K562 (cell line): ENCODE measurements around the gene PPP1R13B. TPM values are rescaled to one million over a fixed set of nuclear protein-coding genes. Genes with fewer than 3 reads are reported as not detected.
A peak's percentile ranks its signal among the peaks of the same experiment; 100 is the strongest.

ENCODE experiments used
- BDP1 ChIP-seq: IDR thresholded peaks from 3 replicates; pipeline ENCODE4 v1.6.1; 2011; ENCODE audit not compliant: insufficient read length, insufficient read depth
- CEBPB ChIP-seq: fragments of 450-650 bp; IDR thresholded peaks from 2 replicates; pipeline ENCODE4 v1.6.1; 2016; ENCODE audit warnings: missing genetic modification characterization, missing compliant biosample characterization
- CGGBP1 ChIP-seq: fragments of 250-450 bp; sonication (Bioruptor Pico); IDR thresholded peaks from 2 replicates; pipeline ENCODE4 v1.9.0; 2021; ENCODE audit warnings: mild to moderate bottlenecking
- CHD1 ChIP-seq: fragments of 200-600 bp; sonication (generic); IDR thresholded peaks from one replicate; pipeline ENCODE4 v1.6.1; 2012; ENCODE audit warnings: mild to moderate bottlenecking, moderate library complexity, low read length, inconsistent platforms
- CTCF ChIP-seq, 3 experiments: IDR thresholded peaks in 2 of 3; conservative IDR thresholded peaks in 1 of 3; 2 replicates each; pipeline ENCODE4 v1.5.1; 2011 to 2012; ENCODE audit warnings: low read length in 3 of 3, mild to moderate bottlenecking in 3 of 3, control low read depth in 2 of 3, improper control_type of control experiment in 1 of 3, inconsistent platforms in 1 of 3, low read depth in 1 of 3, mixed read lengths in 1 of 3, moderate library complexity in 1 of 3; ENCODE audit not compliant: insufficient read depth in 2 of 3
- E2F3 ChIP-seq: fragments of 250-450 bp; sonication (Bioruptor Pico); IDR thresholded peaks from 2 replicates; pipeline ENCODE4 v1.4.0; 2020; ENCODE audit warnings: mild to moderate bottlenecking
- EGR1 ChIP-seq: fragments of 450-650 bp; conservative IDR thresholded peaks from 2 replicates; pipeline ENCODE4 v1.6.1; 2017; ENCODE audit warnings: mild to moderate bottlenecking
- ELF2 ChIP-seq: fragments of 250-450 bp; sonication (Bioruptor Pico); IDR thresholded peaks from 2 replicates; pipeline ENCODE4 v1.5.0; 2021; ENCODE audit warnings: mild to moderate bottlenecking
- EWSR1 ChIP-seq: fragments of 450-650 bp; IDR thresholded peaks from 2 replicates; pipeline ENCODE4 v1.6.1; 2018; ENCODE audit warnings: borderline replicate concordance, mild to moderate bottlenecking, low read depth, moderate library complexity; ENCODE audit not compliant: partially characterized antibody
- GTF2A2 ChIP-seq: IDR thresholded peaks from 2 replicates; pipeline ENCODE4 v1.6.1; 2016; ENCODE audit warnings: mild to moderate bottlenecking, missing genetic modification characterization, missing compliant biosample characterization
- JUN ChIP-seq, 2 experiments: sonication (generic) in 1 of 2; formaldehyde crosslinking in 1 of 2; IDR thresholded peaks; 2 replicates each; pipeline versions ENCODE4 v1.6.1 to v1.8.0; 2012 to 2022; ENCODE audit warnings: borderline replicate concordance in 2 of 2, mild to moderate bottlenecking in 2 of 2, improper control_type of control experiment in 1 of 2, low read depth in 1 of 2, low read length in 1 of 2, missing genetic modification reagents in 1 of 2
- NR2C2 ChIP-seq, 2 experiments: fragments of 200-800 bp in 1 of 2; sonication (Bioruptor generic) in 1 of 2; sonication (generic) in 1 of 2; formaldehyde crosslinking in 1 of 2; IDR thresholded peaks; 2 replicates each; pipeline versions ENCODE4 v1.6.1 to v1.8.0; 2016 to 2022; ENCODE audit warnings: mild to moderate bottlenecking in 1 of 2, missing compliant biosample characterization in 1 of 2, missing genetic modification characterization in 1 of 2, missing genetic modification reagents in 1 of 2
- PKNOX1 ChIP-seq: fragments of 450-650 bp; IDR thresholded peaks from 2 replicates; pipeline ENCODE4 v1.6.1; 2016
- POLR2B ChIP-seq: fragments of 450-650 bp; IDR thresholded peaks from 2 replicates; pipeline ENCODE4 v1.6.1; 2018; ENCODE audit warnings: low read depth; ENCODE audit not compliant: partially characterized antibody
- PPARD ChIP-seq: fragments of 250-450 bp; sonication (Bioruptor Pico); IDR thresholded peaks from 2 replicates; pipeline ENCODE4 v1.8.0; 2022; ENCODE audit warnings: inconsistent platforms, mild to moderate bottlenecking, moderate library complexity
- PRPF4 ChIP-seq: fragments of 200-400 bp; formaldehyde crosslinking; IDR thresholded peaks from one replicate; pipeline ENCODE4 v1.6.1; 2017; ENCODE audit warnings: low read length, low read depth, mild to moderate bottlenecking; ENCODE audit not compliant: insufficient read depth, poor library complexity, severe bottlenecking
- PTTG1 ChIP-seq: fragments of 450-650 bp; IDR thresholded peaks from 2 replicates; pipeline ENCODE4 v1.6.1; 2016; ENCODE audit warnings: low read depth, mild to moderate bottlenecking, missing genetic modification characterization, missing compliant biosample characterization
- SMARCC2 ChIP-seq: fragments of 450-650 bp; IDR thresholded peaks from 2 replicates; pipeline ENCODE4 v1.6.1; 2017; ENCODE audit warnings: antibody characterized with exemption, moderate library complexity, mild to moderate bottlenecking, low read depth
- SOX6 ChIP-seq: fragments of 450-650 bp; IDR thresholded peaks from 2 replicates; pipeline ENCODE4 v1.6.1; 2014; ENCODE audit warnings: mild to moderate bottlenecking
- STAT5A ChIP-seq: IDR thresholded peaks from 2 replicates; pipeline ENCODE4 v1.6.1; 2012; ENCODE audit warnings: low read length, inconsistent platforms, borderline replicate concordance
- TSC22D4 ChIP-seq: fragments of 450-650 bp; IDR thresholded peaks from 2 replicates; pipeline ENCODE4 v1.6.1; 2016; ENCODE audit warnings: missing genetic modification characterization, missing biosample characterization, control low read depth
- U2AF2 ChIP-seq: fragments of 200-400 bp; formaldehyde crosslinking; optimal IDR thresholded peaks from 2 replicates; pipeline ENCODE3; 2017; ENCODE audit warnings: low read depth, mild to moderate bottlenecking, low read length
- YBX1 ChIP-seq: fragments of 450-650 bp; IDR thresholded peaks from 2 replicates; pipeline ENCODE4 v1.7.1; 2016; ENCODE audit warnings: mild to moderate bottlenecking
- ZC3H8 ChIP-seq: fragments of 450-650 bp; IDR thresholded peaks from 2 replicates; pipeline ENCODE4 v1.6.1; 2017
- ZNF121 ChIP-seq: sonication (generic); formaldehyde crosslinking; conservative IDR thresholded peaks from 2 replicates; pipeline ENCODE4 v1.8.0; 2022; ENCODE audit warnings: missing genetic modification reagents
- ZNF140 ChIP-seq: fragments of 250-450 bp; sonication (Bioruptor Pico); IDR thresholded peaks from 2 replicates; pipeline ENCODE4 v1.8.0; 2021; ENCODE audit warnings: moderate library complexity, mild to moderate bottlenecking, inconsistent platforms
- ZNF445 ChIP-seq: fragments of 250-450 bp; sonication (Bioruptor Pico); IDR thresholded peaks from 2 replicates; pipeline ENCODE4 v1.4.0; 2020; ENCODE audit warnings: low read depth, mild to moderate bottlenecking, moderate library complexity
- polyA plus RNA-seq, 8 experiments: library from polyadenylated mRNA; depleted of rRNA in 4 of 8; stranded (reverse) in 5 of 8; unstranded in 3 of 8; fragments of >200 nt; fragmentation: Nextera tagmentation in 2 of 8; fragmentation: Illumina TruSeq in 1 of 8; extraction: Ambion mirVana in 2 of 8; extraction: Trizol in 1 of 8; gene quantifications; 2 replicates each; pipeline versions ENCODE4 v1.2.1 to v1.2.3, GENCODE V29; 2011 to 2014; ENCODE audit warnings: inconsistent platforms in 1 of 8, missing spikeins in 1 of 8
- total RNA-seq, 7 experiments: library from RNA; depleted of rRNA in 6 of 7; stranded (reverse); fragments of >200 nt in 6 of 7; fragmentation: Illumina TruSeq in 2 of 7; extraction: Trizol in 2 of 7; gene quantifications; 2 replicates each; pipeline versions ENCODE4 v1.2.1 to v1.2.3, GENCODE V29; 2011 to 2021; ENCODE audit warnings: low replicate concordance in 1 of 7

Gene PPP1R13B
- total and polyA plus RNA-seq, 9 of the 15 experiments (the other 6 are each of a cell fraction or from before 2014, with no cell fraction given), result 0.03 to 1.7 (median 0.15) TPM

- peak; percentile 37 to 48 (median 41) for TF ChIP-seq CTCF (IDR thresholded peaks at IDR 0.05 in 2 of 3, conservative IDR thresholded peaks at IDR 0.05 in 1 of 3; ENCODE audit: insufficient read depth in 2 of 3, low read depth in 1 of 3, low read length in 3 of 3)
- TF ChIP-seq YBX1, result no peak
- TF ChIP-seq GTF2A2 (tag), result no peak
- TF ChIP-seq POLR2B, result no peak
- TF ChIP-seq EWSR1, result no peak
- no peak for TF ChIP-seq ZC3H8
- TF ChIP-seq SMARCC2, result no peak
- no peak for TF ChIP-seq ZNF140
- TF ChIP-seq U2AF2, result no peak
- TF ChIP-seq ZNF121 (CRISPR knock-in tag), result peak; percentile 43
- TF ChIP-seq TSC22D4 (tag), result no peak
- no peak for TF ChIP-seq BDP1
- 0 out of 2 replicates have a peak, but pooled peaks have one; percentile 22 for TF ChIP-seq SOX6
- no peak for TF ChIP-seq JUN (IDR thresholded peaks at IDR 0.05; ENCODE audit: borderline replicate concordance, low read depth, low read length)
- no peak for TF ChIP-seq JUN (CRISPR knock-in tag; IDR thresholded peaks at IDR 0.05; ENCODE audit: borderline replicate concordance)
- TF ChIP-seq PRPF4, result no peak
- no peak for TF ChIP-seq STAT5A
- no peak for TF ChIP-seq CHD1
- no peak for TF ChIP-seq ZNF445
- no peak for TF ChIP-seq PTTG1 (tag)
- TF ChIP-seq ELF2 (CRISPR knock-in tag), result no peak
- TF ChIP-seq CEBPB (tag), result peak; percentile 69
- TF ChIP-seq E2F3, result no peak
- TF ChIP-seq NR2C2 (CRISPR knock-in tag; IDR thresholded peaks at IDR 0.05), result no peak
- TF ChIP-seq NR2C2 (tag; IDR thresholded peaks at IDR 0.05), result peak; percentile 36; the same call in 1 of the 2 replicates
- no peak for TF ChIP-seq CGGBP1 (CRISPR knock-in tag)
- TF ChIP-seq PPARD (CRISPR knock-in tag), result no peak
- TF ChIP-seq PKNOX1, result no peak
- no peak for TF ChIP-seq EGR1
Measured at GRCh38 chr14:103886304-103887169, 39.2 kb upstream of the PPP1R13B start (continued).
